ENCODE results near the gene KMT2A.

DNA sequence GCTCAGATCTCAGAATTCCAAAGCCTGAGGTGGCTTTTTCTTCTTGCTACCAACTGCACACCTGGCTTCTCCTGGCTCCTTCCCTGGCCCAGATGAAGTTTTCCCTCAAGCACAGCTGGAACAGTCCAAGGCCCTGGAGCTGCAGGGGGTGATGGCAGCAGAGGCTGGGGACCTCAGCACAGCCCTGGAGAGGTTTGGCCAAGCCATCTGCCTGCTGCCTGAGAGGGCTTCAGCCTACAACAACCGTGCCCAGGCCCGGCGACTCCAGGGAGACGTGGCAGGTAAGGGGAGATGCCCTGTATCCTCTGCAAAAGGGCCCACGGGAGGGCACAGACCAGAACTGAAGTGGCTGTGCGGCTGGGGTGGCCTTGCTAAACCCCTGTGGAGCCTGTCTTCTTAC is 92.2 kb downstream of the KMT2A start:
- TF ChIP-seq, protein P1, sequence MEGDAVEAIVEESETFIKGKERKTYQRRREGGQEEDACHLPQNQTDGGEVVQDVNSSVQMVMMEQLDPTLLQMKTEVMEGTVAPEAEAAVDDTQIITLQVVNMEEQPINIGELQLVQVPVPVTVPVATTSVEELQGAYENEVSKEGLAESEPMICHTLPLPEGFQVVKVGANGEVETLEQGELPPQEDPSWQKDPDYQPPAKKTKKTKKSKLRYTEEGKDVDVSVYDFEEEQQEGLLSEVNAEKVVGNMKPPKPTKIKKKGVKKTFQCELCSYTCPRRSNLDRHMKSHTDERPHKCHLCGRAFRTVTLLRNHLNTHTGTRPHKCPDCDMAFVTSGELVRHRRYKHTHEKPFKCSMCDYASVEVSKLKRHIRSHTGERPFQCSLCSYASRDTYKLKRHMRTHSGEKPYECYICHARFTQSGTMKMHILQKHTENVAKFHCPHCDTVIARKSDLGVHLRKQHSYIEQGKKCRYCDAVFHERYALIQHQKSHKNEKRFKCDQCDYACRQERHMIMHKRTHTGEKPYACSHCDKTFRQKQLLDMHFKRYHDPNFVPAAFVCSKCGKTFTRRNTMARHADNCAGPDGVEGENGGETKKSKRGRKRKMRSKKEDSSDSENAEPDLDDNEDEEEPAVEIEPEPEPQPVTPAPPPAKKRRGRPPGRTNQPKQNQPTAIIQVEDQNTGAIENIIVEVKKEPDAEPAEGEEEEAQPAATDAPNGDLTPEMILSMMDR (IDR thresholded peaks at IDR 0.05; ENCODE audit: poor library complexity, severe bottlenecking): no peak
- TF ChIP-seq EZH2 (IDR thresholded peaks at IDR 0.05; ENCODE audit: borderline replicate concordance, insufficient read depth, low read length, poor library complexity, severe bottlenecking) (no peak), POLR2AphosphoS5 (IDR thresholded peaks at IDR 0.05) (no peak), TAF1 (IDR thresholded peaks at IDR 0.05; ENCODE audit: low read depth) (no peak)

Data from neural cell (in vitro differentiated cells).